GM19025 (cell line): ENCODE results near the gene DNAAF6.
"Not testable (repeated sequence)": the region's sequence is repeated elsewhere in the genome, so short reads cannot be mapped to it uniquely, and the experiment has no call there.

Experiments
- ATAC-seq: cut with Tn5 transposase; IDR thresholded peaks from one replicate; pipeline ENCODE4 v1.9.1; 2021; ENCODE audit warnings: mild to moderate bottlenecking, low read depth, moderate library complexity; ENCODE audit not compliant: unreplicated experiment

Gene DNAAF6

DNA sequence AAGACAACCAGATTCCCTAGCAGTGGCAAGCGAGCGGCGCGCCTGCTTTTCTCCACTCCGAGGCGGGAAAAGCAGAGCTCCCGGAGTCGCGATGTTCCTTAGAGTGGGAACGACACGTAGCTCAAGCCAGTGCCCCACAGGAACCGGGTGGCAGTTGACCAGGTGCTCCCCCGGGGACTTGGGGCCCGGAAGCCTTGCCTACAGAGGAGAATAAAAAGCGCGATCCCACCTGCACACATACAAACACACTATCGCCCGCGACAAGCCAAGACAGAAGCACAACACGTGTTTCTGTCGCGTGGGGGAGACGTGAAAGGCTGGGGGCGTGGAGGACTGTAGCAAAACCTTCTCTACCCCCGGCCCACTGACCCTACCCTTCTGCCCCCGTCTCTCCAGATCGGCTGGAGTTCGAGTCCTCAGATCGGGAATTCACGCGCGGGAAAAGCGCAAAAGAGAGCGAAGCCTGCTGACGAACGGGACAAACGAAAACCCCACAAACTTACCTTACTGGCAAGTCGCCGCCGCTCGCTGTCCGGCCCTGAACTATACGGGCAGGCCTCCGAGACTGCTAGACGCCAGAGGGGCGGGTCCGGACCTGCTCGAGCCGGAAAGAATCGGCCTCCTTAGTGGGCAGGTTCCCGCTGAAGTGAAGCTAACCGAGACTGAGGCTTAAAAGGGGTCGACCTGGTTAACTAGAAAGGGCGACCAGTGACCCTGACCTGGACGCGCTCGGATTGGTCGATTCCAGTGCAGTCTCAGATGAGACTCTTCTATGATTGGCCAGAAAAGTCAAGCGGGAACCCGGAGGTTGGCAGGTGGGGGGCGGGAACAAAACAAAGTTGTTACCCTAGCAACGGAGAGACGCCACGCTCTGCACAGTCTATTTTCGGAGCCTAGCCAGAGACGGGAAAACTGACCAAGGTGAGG, at the start of gene DNAAF6, which contains the start of gene NUP62CL:
TSS of gene DNAAF6 (plus strand) at position 842 of the 927 bp plus-strand sequence. CDS start 6,265 bp downstream, outside the sequence.
TSS of gene NUP62CL (minus strand) at position 664 of the 927 bp plus-strand sequence. CDS start 31,287 bp downstream, outside the sequence.
- ATAC-seq, result peak; percentile 94

DNA sequence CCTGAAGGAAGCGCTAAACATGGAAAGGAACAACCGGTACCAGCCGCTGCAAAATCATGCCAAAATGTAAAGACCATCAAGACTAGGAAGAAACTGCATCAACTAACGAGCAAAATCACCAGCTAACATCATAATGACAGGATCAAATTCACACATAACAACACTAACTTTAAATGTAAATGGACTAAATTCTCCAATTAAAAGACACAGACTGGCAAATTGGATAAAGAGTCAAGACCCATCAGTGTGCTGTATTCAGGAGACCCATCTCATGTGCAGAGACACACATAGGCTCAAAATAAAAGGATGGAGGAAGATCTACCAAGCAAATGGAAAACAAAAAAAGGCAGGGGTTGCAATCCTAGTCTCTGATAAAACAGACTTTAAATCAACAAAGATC, 48.8 kb upstream of the DNAAF6 start:
- not testable (repeated sequence) for ATAC-seq

DNA sequence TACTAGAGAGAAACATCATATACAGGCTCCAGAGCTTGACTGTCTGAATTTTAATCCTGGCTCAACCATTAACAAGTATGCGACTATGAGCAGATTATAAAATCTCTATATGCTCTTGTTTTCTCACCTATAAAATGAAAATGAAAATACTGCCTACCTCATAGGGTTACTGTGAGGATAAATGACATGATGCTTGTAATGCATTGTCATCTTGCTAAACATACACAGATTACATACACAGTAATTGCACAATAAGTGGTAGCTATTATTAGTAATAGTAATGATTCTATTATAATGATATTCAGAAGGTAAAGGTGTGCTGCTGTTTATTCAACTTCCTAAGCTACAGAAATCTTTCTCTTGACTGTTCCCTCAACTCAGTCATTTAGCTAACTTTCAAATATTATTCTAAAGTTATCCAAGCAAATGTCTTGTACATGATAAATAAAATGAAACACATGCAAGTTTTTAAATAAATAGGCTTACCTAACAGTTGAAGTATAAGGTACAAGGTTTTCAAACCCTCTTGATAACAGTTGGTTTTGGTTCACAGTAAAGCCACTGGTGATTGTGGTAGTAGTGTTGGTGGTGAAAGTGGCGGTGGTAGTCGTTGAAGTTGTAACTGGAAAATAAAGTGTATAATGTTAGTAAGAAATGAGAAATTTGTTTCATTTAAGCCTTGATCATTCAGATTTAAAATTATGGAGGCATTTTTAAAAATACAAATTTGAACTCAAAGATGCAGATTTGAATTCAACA, 39.1 kb upstream of the DNAAF6 start:
- ATAC-seq, result no peak

DNA sequence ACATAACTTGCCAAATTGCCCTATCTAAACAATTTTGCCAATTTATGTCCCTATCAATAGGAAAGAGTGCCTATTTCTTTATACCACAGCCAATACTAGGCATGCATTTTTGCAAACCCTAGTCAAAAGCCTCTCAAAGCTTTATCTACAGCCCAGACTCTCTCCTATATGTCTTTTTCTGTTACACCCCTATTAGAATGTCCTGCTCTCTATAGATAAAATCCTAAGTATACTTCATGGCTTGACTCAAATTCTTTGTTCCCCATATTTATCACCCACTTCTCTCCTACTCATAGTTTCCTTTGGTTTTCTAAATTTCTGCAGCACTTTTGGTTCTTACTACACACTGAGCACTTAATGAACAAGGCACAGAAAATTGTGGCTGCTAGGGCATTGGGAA, 38.2 kb upstream of the DNAAF6 start:
- ATAC-seq, result no peak

DNA sequence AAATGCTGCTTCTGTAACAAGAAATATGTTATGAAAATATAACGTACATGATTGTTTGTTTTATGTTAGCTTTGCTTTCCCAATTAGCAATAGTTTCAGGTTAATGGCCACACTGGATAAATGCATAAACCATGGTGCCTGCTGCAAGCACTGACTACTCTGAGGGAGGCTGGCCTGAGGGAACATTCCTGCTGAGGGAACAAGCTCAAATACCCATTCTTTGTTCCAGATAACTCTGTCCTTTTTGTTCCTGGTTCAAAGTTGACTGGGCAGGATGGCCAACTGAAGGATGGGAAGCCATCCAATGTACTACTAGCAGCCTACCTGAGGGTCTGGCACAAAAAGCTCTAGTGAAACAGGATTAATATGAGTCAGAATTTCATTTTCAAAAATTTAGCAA, 37.7 kb upstream of the DNAAF6 start:
- no peak for ATAC-seq

DNA sequence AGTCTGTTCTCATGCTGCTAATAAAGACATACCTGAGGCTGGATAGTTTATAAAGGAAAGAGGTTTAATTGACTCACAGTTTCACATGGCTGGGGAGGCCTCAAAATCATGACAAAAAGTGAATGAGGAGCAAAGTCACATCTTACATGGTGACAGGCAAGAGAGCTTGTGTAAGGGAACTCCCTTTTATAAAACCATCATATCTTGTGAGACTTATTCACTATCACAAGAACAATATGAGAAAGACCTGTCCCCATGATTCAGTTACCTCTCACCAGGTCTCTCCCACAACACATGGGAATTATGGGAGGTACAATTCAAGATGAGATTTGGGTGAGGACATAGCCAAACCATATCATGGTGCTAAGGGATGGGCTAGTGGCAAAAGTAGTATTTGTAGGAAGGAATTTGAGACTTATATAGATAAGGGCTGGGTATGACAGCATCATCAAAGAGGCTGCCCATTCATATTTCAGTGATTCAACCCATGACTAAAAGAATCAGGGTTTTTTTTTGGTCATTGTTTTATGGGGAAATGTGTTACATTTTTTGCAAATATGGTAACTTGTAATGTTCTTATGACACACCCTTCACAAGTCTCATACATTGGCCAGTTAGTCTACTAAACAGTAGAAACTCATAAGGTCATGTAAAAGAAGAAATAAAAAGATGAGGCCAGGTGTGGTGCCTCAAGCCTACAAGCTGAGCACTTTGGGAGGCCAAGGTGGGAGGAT, 34.9 kb upstream of the DNAAF6 start:
- ATAC-seq, result no peak

DNA sequence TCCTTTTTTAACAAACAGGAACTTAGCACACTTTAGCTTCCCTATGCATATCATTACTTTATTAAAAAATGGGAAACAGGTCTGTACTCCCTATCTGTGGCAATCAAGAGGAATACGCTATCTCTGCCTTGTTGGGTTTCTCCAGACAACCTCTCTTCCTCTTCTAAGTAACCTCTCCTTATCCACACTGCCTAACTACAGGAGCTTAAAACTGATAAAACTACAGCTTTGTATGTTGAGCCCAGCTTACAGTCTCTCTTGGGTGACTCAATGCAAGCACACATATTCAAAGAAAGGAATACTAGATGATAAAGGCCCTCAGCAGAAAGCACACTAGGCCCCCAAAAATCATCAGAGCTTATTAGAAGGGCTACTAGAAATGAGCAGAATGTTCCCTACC, 9.1 kb upstream of the DNAAF6 start:
- ATAC-seq, result no peak

DNA sequence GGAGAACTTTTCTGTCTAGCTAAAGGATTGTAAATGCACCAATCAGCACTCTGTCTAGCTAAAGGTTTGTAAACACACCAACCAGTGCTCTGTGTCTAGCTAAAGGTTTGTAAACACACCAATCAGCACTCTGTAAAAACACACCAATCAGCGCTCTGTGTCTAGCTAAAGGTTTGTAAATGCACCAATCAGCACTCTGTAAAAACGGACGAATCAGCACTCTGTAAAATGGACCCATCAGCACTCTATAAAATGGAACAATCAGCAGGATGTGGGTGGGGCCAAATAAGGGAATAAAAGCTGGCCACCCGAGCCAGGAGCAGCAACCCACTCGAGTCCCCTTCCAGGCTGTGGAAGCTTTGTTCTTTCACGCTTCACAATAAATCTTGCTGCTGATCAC, 8.3 kb upstream of the DNAAF6 start:
- ATAC-seq, result not testable (repeated sequence)

DNA sequence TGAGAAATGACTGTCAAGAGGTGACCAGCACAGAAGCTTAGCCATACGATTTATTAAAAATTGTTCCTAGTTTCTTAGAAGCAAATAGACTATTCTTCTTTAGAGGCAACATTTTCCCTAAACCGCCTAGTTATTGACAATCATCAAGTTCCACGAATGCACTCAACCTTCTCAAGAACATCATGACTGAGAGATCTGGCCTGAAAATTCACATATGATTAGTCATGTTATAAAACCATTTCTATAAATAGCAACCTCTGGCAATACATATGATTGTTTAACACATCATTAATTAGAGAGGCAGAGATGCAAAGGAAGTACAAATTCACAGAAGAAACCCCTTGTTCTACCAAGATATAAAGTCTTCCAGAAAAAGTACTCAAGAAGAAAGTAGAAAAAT, 6.9 kb upstream of the DNAAF6 start:
- no peak for ATAC-seq

DNA sequence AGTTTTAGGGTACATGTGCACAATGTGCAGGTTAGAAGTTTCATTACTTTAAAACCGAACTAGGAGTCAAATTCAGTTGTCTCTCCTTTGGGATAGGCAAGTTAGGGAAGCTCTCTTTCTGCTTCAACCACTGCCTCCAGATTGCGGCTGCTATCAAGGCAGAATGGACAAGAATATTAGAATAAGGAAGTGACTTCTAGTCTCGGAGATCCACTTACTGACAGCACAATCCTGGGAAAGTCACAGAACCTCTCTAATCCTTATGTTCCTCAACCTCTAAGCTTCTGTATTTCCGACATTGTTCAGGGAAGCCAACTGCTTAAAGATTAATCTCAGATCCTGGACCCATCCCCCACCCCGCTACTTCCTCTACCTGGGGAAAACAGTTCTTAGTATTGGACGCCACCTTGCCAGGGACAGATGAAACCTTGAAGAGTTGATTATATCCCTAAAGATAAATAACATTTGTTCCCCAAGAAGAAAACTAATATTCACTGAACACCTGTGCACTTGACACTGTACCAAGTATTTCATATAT, 2.3 kb upstream of the DNAAF6 start:
- ATAC-seq, result no peak

DNA sequence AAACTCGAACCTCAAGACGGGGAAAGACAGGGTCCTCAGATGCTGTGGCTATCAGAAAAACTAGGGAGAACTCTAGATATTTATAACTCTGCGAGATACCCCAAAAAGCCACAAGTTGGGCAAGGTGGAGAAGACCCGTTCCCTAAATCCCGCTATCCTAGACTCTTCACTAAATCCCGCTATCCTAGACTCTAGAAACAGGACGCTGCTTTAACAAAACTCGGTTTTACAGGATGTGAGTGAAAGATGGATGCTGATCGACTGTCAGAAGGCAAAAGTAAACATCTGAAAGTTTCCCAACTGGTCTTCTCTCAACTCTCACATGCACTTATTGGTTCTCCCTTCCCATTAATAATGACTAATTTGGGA, 270 bp downstream of the DNAAF6 start:
- no peak for ATAC-seq

DNA sequence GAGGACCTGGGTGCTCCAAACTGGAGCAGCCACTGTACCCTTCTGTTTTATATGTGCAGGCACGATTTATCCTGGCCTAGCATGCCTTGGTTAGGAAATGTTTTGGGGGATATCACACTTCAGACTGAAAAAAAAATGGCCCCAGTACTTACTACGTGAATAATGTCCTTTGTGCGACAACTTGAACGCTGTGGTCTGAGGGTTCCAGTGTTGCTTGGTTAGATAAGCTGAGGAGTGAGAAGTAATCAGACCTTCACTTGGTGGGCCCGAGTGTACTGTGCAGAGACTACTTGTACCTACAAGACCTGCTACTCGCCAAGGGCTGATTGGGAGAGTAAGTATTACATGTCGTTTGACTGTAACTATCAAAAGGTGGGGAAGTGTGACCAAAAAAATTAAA, 678 bp downstream of the DNAAF6 start:
- no peak for ATAC-seq

DNA sequence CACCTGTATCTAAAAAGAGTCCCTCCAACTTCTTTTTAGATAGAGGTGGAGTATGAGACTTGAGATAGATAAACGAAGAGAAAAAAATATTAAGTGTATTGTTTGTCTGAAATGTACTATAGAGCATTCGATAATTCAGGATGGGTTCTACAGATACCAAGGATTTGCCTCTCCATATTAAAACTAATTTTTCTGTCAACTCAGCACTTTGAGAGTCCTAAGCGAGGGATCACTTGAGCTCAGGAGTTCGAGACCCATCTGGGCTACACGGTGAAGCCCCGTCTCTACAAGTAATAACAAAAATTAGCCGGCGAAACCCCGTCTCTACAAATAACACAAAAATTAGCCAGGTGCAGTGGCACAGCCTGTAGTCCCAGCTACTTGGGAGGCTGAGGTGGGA, 1.5 kb downstream of the DNAAF6 start:
- ATAC-seq, result no peak

DNA sequence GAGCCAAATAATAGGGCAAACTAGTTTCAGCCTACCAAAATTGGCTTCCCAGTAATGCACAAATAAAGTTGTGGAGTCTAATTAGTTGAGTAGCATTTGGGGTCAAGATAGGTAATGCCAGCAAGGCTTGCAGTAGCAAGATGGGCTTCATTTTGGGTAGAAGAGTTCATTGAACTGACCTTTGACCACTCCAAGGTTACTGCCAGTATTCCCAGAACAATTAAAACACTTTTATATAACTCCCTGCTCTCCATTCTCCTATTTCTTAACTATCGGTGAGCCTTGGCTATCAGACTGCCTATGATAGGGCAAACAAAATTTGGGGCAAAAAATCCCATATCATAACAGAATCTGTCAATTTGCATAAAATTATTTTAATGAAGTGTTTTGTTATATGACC, 7.1 kb downstream of the DNAAF6 start:
- ATAC-seq, result no peak

DNA sequence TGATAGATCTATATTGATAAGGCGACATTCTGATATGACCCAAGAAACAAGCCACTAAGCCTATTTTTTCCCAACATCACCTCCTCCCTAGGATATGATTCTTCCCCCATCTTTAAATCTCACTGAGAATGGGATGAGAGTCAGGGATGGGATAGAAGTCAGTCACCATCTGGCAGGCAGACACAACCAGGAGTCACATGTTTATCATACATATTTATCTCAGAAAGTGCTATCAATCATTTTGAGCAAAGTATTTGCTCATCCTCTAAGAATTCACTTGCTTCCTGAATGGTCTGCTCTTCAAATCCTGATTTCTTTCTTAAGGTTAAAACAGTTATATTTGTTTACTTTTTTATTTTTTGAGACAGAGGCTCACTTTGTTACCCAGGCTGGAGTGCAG, 20.3 kb downstream of the DNAAF6 start:
- no peak for ATAC-seq

DNA sequence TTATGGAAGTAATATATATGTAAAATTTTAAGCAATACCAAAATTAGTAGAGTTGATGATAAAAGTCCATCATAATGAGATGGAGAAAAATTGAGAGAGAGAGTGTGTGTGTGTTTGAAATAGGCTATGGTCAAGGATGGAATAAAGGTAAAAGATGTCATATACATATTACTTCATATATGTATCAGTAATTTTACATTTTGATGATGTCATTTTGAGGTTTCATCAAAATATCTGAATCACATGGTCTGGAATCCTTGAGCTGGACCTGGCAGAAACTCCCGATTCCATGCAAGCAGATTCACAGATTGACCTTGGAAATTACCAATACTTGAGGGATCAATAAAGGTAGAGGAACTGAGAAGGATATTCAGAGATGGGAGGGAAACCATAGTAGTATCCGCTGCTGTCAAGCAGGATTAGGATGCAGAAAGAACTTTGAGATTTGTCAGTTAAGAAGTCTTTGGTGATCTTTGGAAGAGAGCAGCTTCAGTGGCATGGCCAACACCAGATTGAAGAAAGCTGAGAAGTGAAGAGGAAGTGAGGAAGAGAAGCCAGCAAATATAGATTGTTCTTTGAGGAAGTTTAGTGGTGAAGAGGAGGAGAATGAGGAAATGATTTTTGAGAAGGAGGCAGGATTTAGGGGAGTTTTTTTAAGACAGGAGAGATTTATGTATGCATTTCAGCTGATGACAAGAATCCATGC, 21.5 kb downstream of the DNAAF6 start:
- no peak for ATAC-seq

DNA sequence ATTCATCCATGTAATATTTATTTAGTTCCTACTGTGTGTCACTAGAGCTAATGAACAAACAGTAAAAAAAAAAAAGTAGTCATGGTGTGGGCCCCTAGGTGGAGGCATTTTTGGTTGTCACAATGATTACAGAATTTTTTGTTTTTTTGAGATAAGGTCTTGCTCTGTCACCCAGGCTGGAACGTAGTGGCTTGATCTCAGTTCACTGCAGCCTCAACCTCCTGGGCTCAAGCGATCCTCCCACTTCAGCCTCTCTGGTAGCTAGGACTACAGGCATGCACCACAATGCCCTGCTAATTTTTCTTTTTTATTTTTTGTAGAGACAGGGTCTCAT, 22.0 kb downstream of the DNAAF6 start:
- no peak for ATAC-seq

DNA sequence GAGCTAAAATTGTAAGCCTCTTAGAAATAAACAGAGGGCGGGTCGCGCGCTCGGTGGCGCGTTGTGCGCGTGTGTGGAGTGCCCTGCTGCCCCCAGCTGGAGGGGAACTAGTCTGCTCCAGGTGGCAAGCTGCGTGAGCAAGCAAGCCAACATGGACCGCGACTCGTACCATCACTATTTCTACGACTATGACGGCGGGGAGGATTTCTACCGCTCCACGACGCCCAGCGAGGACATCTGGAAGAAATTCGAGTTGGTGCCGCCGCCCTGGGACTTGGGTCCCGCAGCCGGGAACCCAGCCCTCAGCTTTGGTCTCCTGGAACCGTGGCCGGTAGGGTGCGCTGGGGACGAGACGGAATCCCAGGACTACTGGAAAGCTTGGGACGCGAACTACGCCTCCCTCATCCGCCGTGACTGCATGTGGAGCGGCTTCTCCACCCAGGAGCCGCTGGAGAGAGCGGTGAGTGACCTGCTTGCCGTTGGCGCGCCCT, 66.1 kb downstream of the DNAAF6 start:
- no peak for ATAC-seq

DNA sequence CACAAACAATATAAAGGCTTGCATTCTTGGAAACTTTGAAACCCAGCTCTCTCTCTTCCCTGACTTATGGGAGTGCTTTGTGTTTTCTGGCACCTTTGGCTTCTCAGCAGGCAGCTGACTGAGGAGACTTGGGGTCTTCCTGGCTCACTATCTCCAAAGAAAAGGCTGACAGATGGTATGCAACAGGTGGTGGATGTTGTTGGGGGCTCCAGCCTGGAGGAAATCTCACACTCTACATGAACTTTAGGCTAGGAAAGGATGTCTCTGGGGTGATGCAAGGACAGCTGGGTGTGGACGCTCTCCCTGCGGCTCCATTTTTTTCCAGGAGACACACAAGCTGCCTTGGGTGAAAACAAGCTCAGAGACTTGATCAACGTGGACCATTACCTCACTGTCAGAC, 67.4 kb downstream of the DNAAF6 start:
- ATAC-seq, result no peak

DNA sequence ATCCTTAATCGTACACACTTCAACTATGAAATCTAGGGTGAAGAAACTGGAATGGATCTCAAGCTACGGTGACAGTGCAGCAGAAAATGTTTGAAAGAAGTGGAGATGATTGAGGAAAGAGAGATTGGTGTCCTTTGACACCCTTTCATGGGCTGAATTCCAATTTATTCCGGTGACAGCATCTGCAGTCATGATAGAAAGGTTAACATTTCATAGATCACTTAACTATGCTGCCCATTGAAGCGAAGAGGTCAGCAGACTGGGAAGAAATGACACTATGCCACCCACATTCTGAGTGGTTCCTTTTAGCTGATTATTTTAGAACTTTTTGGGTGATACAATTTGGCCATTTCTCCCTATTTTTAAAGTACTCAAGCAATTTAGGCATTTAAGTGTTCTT, 82.3 kb downstream of the DNAAF6 start:
- no peak for ATAC-seq
